SK-N-SH (cell line): ENCODE data around the gene FAM184A. TPM values are rescaled to one million over a fixed set of nuclear protein-coding genes. Genes with fewer than 3 reads are reported as not detected.

Experiments used
- CTCF ChIA-PET: fragments of 300-600, 350-600 bp; formaldehyde crosslinking; extraction: SDS; loops from one replicate; lab custom pipeline; 2021; lab: Yijun Ruan, JAX
- POLR2A ChIA-PET: fragments of 350-600 bp; sonication (Branson Sonifier 250); formaldehyde crosslinking; extraction: SDS; loops from one replicate; lab custom pipeline; 2020; ENCODE audit warnings: antibody characterized with exemption, inconsistent platforms; lab: Yijun Ruan, JAX
- DNase-seq: peaks from one replicate; pipeline ENCODE4 v3.0.0; 2012
- H2AFZ ChIP-seq: fragments of 200-600 bp; sonication (generic); 2 replicates; pipeline ENCODE4 v1.8.1; 2016; ENCODE audit warnings: antibody characterized with exemption, mild to moderate bottlenecking, low read depth
- H3F3A ChIP-seq: fragments of 200-600 bp; sonication (generic); replicated peaks from 2 replicates; pipeline ENCODE3; 2016; ENCODE audit warnings: antibody characterized with exemption, mild to moderate bottlenecking; ENCODE audit not compliant: insufficient read depth
- H3K27ac ChIP-seq, 2 experiments: fragments of 200-500 bp in 1 of 2; fragments of 200-600 bp in 1 of 2; sonication (Bioruptor generic) in 1 of 2; sonication (generic), shearing (Covaris generic) in 1 of 2; 2 replicates each; pipeline versions ENCODE4 v1.5.1 to v1.6.1; 2014 to 2016; ENCODE audit warnings: low read depth in 2 of 2, inconsistent platforms in 1 of 2, low read length in 1 of 2, mild to moderate bottlenecking in 1 of 2, mixed read lengths in 1 of 2
- H3K27me3 ChIP-seq: fragments of 200-600 bp; sonication (generic), shearing (Covaris generic); 2 replicates; pipeline ENCODE4 v1.6.1; 2016; ENCODE audit warnings: mixed run types; ENCODE audit not compliant: insufficient read depth
- H3K36me3 ChIP-seq, 2 experiments: fragments of 200-500 bp in 1 of 2; fragments of 200-600 bp in 1 of 2; sonication (Bioruptor generic) in 1 of 2; sonication (generic) in 1 of 2; replicated peaks in 1 of 2; 2 replicates each; pipeline versions ENCODE3 to v1.5.1; 2014 to 2016; ENCODE audit warnings: low read length in 1 of 2, mild to moderate bottlenecking in 1 of 2; ENCODE audit not compliant: insufficient read depth in 2 of 2, control insufficient read depth in 1 of 2
- H3K4me1 ChIP-seq, 2 experiments: fragments of 200-500 bp in 1 of 2; fragments of 200-600 bp in 1 of 2; sonication (Bioruptor generic) in 1 of 2; sonication (generic), shearing (Covaris generic) in 1 of 2; 2 replicates each; pipeline versions ENCODE4 v1.5.1 to v1.6.1; 2014 to 2016; ENCODE audit warnings: low read depth in 1 of 2, low read length in 1 of 2, mixed run types in 1 of 2; ENCODE audit not compliant: insufficient read depth in 2 of 2, control insufficient read depth in 1 of 2
- H3K4me2 ChIP-seq: fragments of 200-600 bp; sonication (generic), shearing (Covaris generic); 2 replicates; pipeline ENCODE4 v1.6.1; 2017; ENCODE audit warnings: mixed run types
- H3K4me3 ChIP-seq, 2 experiments: fragments of 200-500 bp in 1 of 2; fragments of 200-600 bp in 1 of 2; sonication (Bioruptor generic) in 1 of 2; sonication (generic), shearing (Covaris generic) in 1 of 2; 2 replicates each; pipeline versions ENCODE4 v1.5.1 to v1.8.1; 2014 to 2016; ENCODE audit warnings: low read depth in 2 of 2, inconsistent platforms in 1 of 2, low read length in 1 of 2, mild to moderate bottlenecking in 1 of 2, mixed read lengths in 1 of 2, moderate library complexity in 1 of 2
- H3K79me2 ChIP-seq: fragments of 200-600 bp; sonication (generic); 2 replicates; pipeline ENCODE4 v1.8.1; 2017; ENCODE audit warnings: mild to moderate bottlenecking; ENCODE audit not compliant: insufficient read depth
- H3K9ac ChIP-seq: fragments of 200-600 bp; sonication (generic); 2 replicates; pipeline ENCODE4 v1.6.1; 2017; ENCODE audit warnings: mixed run types
- H3K9me2 ChIP-seq: fragments of 200-600 bp; sonication (generic); 2 replicates; pipeline ENCODE4 v1.6.1; 2017; ENCODE audit warnings: mixed run types
- H3K9me3 ChIP-seq: fragments of 200-600 bp; sonication (generic); 2 replicates; pipeline ENCODE4 v1.6.1; 2017; ENCODE audit warnings: mixed run types, mild to moderate bottlenecking, moderate library complexity
- H4K20me1 ChIP-seq: fragments of 200-600 bp; sonication (generic); 2 replicates; pipeline ENCODE4 v1.6.1; 2017; ENCODE audit warnings: mild to moderate bottlenecking, mixed run types; ENCODE audit not compliant: insufficient read depth
- CTCF ChIP-seq: fragments of 200-600 bp; sonication (generic); IDR thresholded peaks from 2 replicates; pipeline ENCODE4 v1.6.1; 2017; ENCODE audit warnings: antibody characterized with exemption, mild to moderate bottlenecking, moderate library complexity
- FOSL2 ChIP-seq: IDR thresholded peaks from 2 replicates; pipeline ENCODE4 v1.4.0; 2012; ENCODE audit warnings: low read depth, mild to moderate bottlenecking, moderate library complexity, borderline replicate concordance
- FOXJ3 ChIP-seq: sonication (generic); formaldehyde crosslinking; IDR thresholded peaks from 2 replicates; pipeline ENCODE4 v1.5.1; 2020; ENCODE audit warnings: mild to moderate bottlenecking, missing genetic modification reagents
- GABPA ChIP-seq: IDR thresholded peaks from 2 replicates; pipeline ENCODE4 v1.4.0; 2012; ENCODE audit warnings: low read depth, mild to moderate bottlenecking
- GATA2 ChIP-seq: sonication (generic); formaldehyde crosslinking; IDR thresholded peaks from 2 replicates; pipeline ENCODE4 v1.5.0; 2020; ENCODE audit warnings: mild to moderate bottlenecking, missing genetic modification reagents
- JUND ChIP-seq: IDR thresholded peaks from 2 replicates; pipeline ENCODE4 v1.4.0; 2012
- MEF2A ChIP-seq: IDR thresholded peaks from 2 replicates; pipeline ENCODE4 v1.4.0; 2012; ENCODE audit warnings: low read depth, borderline replicate concordance
- MXI1 ChIP-seq: IDR thresholded peaks from 2 replicates; pipeline ENCODE4 v1.6.1; 2012; ENCODE audit warnings: mild to moderate bottlenecking, low read depth, low read length, improper control_type of control experiment
- REST ChIP-seq: IDR thresholded peaks from 2 replicates; pipeline ENCODE4 v1.6.1; 2012; ENCODE audit warnings: mild to moderate bottlenecking, low read depth, low read length, moderate library complexity
- RFX5 ChIP-seq: IDR thresholded peaks from 2 replicates; pipeline ENCODE4 v1.6.1; 2012; ENCODE audit warnings: mild to moderate bottlenecking, improper control_type of control experiment, low read length
- SIN3A ChIP-seq: IDR thresholded peaks from 2 replicates; pipeline ENCODE4 v1.6.1; 2012; ENCODE audit warnings: low read depth, mild to moderate bottlenecking, low read length, moderate library complexity, borderline replicate concordance
- SMC3 ChIP-seq: IDR thresholded peaks from 2 replicates; pipeline ENCODE4 v1.6.1; 2012; ENCODE audit warnings: low read depth, low read length, improper control_type of control experiment
- TEAD4 ChIP-seq: IDR thresholded peaks from 2 replicates; pipeline ENCODE4 v1.4.0; 2012; ENCODE audit warnings: mild to moderate bottlenecking, borderline replicate concordance; ENCODE audit not compliant: insufficient read depth
- USF1 ChIP-seq: IDR thresholded peaks from 2 replicates; pipeline ENCODE4 v1.4.0; 2012; ENCODE audit warnings: low read depth, borderline replicate concordance
- YY1 ChIP-seq: IDR thresholded peaks from 2 replicates; pipeline ENCODE4 v1.4.0; 2012; ENCODE audit warnings: low read depth, mild to moderate bottlenecking
- WGBS: methylation state at CpG from one replicate; pipeline ENCODE4 v1.1.6; 2017; ENCODE audit warnings: low lambda C conversion rate; 5-methylcytosine and 5-hydroxymethylcytosine counted together
- polyA plus RNA-seq, 3 experiments: library from polyadenylated mRNA; depleted of rRNA; stranded (reverse); fragments of >200 nt; gene quantifications; 2 replicates each; pipeline ENCODE4 v1.2.3, GENCODE V29; 2012

FAM184A gene
- polyA plus RNA-seq, 1 of the 3 experiments (the other 2 are of a cell fraction): 0.38 TPM

GRCh38 chr6:118945217-118945616, 133.2 kb downstream of the FAM184A start:
- no peak for TF ChIP-seq FOSL2
- TF ChIP-seq TEAD4: no peak
- TF ChIP-seq USF1: no peak
- no peak for TF ChIP-seq REST
- TF ChIP-seq FOXJ3 (CRISPR knock-in tag): no peak
- TF ChIP-seq SMC3: no peak
- no peak for TF ChIP-seq GABPA
- TF ChIP-seq CTCF: no peak
- no peak for TF ChIP-seq GATA2 (CRISPR knock-in tag)
- TF ChIP-seq MEF2A: no peak
- TF ChIP-seq YY1: no peak
- Histone ChIP-seq H3K36me3 (no peaks in the 10 kb centered on the region), H3F3A (no peaks in the 10 kb centered on the region), H4K20me1 (no peaks in the 10 kb centered on the region), H3K4me2 (no peak overlapping the region), H2AFZ (no peak overlapping the region), H3K27ac (no peak overlapping the region), H3K4me3 (no peak overlapping the region), H3K9me3 (no peaks in the 10 kb centered on the region), H3K9me2 (no peaks in the 10 kb centered on the region), H3K79me2 (no peaks in the 10 kb centered on the region), H3K4me1 (no peaks in the 10 kb centered on the region), H3K9ac (no peak overlapping the region), H3K27me3 (no peaks in the 10 kb centered on the region)
- CTCF ChIA-PET: interaction anchor here (0.8 kb wide), 1 partner anchor 185 kb away, joined by 3 read pairs; no protein-coding TSS in a partner anchor
- POLR2A ChIA-PET: no interaction called here
- DNase-seq: no peak

- Histone ChIP-seq H3K4me3 (no peak overlapping the region), H3K27me3 (no peaks in the 10 kb centered on the region), H3K4me1 (no peaks in the 10 kb centered on the region), H3K9ac (no peak overlapping the region), H2AFZ (no peak overlapping the region), H3K27ac (no peak overlapping the region), H3F3A (peaks cover under 1% of the 10 kb centered on the region), H4K20me1 (no peaks in the 10 kb centered on the region), H3K4me2 (no peak overlapping the region), H3K9me3 (no peaks in the 10 kb centered on the region), H3K79me2 (no peaks in the 10 kb centered on the region), H3K9me2 (no peaks in the 10 kb centered on the region), H3K36me3 (no peaks in the 10 kb centered on the region)
- CTCF ChIA-PET: interaction anchor here (1.7 kb wide), 1 partner anchor 170 kb away, joined by 5 read pairs; no protein-coding TSS in a partner anchor
- 88% methylated on average over 1 of the region's 2 CpGs for WGBS
- TF ChIP-seq MXI1: no peak
- TF ChIP-seq RFX5: no peak
- TF ChIP-seq USF1: no peak
- TF ChIP-seq FOSL2: no peak
- TF ChIP-seq JUND: no peak
- TF ChIP-seq GABPA: no peak
- no peak for TF ChIP-seq SIN3A
- DNase-seq: no peak
- POLR2A ChIA-PET: no interaction called here
Observed at GRCh38 chr6:118940770-118941169, 137.7 kb downstream of the FAM184A start.
